Measurements from ENCODE around the gene POP4.
A peak's percentile ranks its signal among the peaks of the same experiment; 100 is the strongest.

Gene POP4

DNA sequence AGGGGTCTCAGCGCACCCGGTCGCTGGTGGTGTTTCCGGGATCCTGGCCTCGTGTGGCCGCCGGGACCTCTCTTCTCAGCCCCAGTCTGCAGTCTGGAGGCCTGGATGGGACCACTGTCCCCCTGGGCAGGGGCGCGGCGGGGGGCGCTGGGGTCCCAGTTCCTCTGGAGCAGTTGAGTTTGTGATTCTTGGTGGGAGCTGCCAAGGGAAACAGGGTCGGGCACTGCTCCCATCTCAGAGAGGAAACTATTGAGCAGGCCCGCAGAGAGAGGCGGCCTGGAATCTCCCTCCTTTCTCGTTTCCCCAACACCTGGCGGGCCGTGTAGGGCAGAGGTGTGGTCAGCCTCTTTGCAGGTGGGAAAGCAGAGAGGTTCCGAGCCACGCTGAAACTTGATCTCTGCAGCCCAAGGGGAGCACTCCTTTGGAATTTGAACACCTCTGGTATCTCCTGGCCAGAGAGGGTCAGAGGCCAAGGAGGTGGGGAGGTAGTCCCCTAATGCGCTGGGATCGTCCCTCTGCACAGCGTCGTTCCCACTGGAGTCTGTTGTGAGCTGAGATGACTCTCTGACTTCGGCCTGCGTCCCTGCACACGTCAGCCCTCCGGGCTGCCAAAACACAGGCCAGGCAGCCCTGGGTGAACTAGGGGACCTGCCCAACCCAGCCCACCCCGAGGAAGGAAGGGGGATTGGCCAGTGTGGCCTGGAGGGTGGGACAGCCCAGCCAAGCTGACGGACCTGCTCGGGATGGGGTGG is 59.9 kb downstream of the POP4 start:
- TF ChIP-seq, protein P1, sequence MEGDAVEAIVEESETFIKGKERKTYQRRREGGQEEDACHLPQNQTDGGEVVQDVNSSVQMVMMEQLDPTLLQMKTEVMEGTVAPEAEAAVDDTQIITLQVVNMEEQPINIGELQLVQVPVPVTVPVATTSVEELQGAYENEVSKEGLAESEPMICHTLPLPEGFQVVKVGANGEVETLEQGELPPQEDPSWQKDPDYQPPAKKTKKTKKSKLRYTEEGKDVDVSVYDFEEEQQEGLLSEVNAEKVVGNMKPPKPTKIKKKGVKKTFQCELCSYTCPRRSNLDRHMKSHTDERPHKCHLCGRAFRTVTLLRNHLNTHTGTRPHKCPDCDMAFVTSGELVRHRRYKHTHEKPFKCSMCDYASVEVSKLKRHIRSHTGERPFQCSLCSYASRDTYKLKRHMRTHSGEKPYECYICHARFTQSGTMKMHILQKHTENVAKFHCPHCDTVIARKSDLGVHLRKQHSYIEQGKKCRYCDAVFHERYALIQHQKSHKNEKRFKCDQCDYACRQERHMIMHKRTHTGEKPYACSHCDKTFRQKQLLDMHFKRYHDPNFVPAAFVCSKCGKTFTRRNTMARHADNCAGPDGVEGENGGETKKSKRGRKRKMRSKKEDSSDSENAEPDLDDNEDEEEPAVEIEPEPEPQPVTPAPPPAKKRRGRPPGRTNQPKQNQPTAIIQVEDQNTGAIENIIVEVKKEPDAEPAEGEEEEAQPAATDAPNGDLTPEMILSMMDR (IDR thresholded peaks at IDR 0.05; ENCODE audit: low read length, missing control alignments) = no peak
- peak overlapping the region; percentile 69 for H3K4me3 ChIP-seq (replicated peaks; ENCODE audit: low read depth, low read length)
- peak; percentile 70 for DNase-seq (ENCODE audit: low read depth)

Data from fibroblast of pulmonary artery (primary cell).